Left kidney (tissue), 2 donors: Measurements from ENCODE around the gene DYRK1A. TPM values are rescaled to one million over a fixed set of nuclear protein-coding genes. Genes with fewer than 3 reads are reported as not detected.

Experiments used
- DNase-seq: peaks from one replicate; pipeline ENCODE4 v3.0.0-alpha.2; 2013
- polyA plus RNA-seq: library from polyadenylated mRNA; unstranded; fragments of 120-200 nt; gene quantifications from one replicate; pipeline ENCODE4 v1.2.1, GENCODE V29; 2013; ENCODE audit not compliant: insufficient read length

DYRK1A gene
- polyA plus RNA-seq, 1 donor: 77.0 TPM

DNA sequence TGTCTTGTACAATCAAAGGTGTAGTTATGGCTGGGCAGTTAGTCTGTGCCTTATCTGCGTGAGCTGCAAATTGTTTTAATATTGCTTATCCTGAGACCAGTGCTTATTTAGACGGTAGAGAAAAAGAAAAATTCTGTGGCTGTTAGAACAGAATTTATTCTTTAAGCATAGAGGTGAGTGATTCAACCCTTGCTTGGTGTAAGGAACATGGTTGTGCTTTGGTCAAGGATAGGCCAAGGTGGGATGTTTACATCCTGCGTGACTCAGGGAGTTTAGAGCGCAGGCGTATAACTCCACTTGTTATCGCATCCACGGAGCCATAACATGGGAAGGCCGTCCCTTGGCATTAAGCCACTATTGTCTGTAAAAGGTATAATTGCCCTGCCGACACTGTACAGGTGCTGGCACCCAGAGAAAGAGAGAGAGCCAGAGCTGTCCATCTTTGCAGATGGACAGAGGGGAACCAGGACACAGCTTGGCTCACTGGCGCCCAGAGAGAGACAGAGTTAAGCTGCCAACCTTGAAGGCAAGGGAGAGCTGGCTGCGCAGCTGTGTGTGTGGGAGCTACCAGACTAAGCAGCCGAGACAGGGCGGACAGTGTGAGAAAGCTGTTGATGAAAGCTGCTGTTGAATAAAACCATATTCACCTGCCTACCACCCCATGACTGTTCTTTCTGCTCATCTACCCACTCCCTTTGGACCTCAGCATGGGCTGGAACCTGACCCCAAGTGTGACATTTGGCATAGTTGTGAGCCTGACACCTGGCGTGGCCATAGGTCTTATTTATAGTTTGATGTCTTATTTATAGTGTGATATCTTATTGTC is 200.4 kb downstream of the DYRK1A start:
- no peak for DNase-seq

DNA sequence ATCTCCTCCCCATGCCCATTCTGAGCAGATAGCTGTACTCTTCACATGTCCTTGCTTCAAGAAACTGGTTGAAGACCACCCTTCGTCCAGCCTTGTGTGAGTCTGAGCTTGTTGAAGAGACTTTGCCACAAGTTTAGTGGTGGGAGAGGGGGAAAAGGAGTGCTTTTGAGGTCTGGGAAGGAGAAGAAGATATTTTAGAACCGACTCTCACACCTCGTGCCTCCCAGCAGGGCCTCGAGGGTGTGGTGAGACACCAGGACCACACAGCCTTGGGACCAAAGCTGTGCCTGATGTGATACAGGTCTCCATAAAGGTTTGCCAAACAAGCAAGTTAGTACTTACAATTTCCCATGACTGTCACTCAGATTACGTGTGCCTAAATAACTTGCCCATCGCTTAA is 201.8 kb downstream of the DYRK1A start:
- no peak for DNase-seq

DNA sequence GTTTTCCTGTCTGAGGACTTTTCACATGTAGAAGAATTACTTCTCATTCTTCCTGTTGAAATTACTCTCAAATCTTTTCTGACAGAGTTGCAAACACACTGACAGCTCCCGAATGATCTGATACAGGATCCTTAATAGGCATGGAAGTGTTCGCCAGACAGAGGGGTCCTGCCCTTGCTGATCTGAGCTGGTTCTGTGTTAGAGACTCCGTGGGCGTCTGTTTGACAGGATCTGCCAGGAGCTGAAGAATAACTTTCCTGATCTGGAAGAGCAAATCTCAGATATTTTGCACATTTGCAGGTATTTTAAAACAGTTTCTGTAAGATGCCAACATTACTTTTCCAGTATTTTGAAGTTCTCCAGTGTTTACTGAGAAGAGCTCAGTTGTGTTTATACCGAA is 202.3 kb downstream of the DYRK1A start:
- DNase-seq: no peak

DNA sequence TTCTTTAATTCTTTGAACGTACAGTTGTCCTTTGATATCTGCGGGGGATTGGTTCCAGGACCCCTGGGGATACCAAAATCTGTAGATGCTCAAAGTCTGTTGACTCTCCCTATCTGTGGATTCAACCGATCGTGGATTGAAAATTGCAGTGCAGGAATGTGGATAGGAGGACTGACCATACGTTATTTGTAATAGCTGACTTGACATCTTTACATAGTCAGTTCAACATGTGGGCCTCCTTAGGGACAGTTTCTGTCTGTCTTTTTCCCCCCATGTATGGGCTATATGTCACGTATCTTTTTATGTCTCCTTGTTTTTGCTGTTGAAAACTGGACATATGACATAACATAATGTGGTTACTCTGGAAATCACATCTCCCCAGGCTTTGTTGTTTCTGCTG is 204.9 kb downstream of the DYRK1A start:
- no peak for DNase-seq

DNA sequence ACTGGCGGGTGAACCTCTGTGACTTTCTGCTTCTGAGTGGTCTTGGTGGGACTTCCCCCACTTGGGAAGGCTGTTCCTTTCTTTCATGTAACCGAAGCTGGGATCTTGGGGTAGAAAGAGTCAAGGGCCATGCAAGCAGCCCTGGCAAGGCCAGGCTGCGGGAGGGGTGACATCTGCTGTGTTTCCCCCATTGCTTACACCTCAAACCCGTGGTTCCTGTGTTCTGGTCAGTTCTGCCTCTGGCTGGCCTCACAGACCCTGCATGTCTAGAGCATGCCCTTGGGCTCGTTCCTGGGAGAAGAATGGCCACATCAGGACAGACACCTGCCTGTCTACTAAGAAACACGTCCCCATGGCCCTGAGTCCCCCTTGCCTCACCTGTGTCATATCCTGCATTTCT is 207.7 kb downstream of the DYRK1A start:
- DNase-seq: no peak

DNA sequence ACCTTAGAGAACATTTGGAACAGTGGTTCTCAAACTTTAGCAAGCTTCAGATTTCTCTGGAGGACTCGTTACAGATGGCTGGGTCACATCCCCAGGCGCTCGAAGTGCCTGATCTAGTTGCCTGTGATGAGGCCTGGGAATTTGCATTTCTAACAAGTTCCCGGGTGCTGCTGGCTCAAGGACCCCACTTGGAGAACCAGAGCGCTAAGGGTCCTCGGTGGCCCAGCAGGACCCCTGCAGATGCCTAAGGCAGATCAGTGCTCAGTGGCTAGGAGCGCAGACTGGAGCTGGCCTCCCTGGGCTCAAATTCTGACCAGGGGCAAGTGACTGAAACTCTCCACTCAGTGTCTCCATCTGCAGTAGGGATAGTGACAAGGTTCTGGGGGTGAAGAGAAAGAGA is 208.2 kb downstream of the DYRK1A start:
- DNase-seq: no peak

DNA sequence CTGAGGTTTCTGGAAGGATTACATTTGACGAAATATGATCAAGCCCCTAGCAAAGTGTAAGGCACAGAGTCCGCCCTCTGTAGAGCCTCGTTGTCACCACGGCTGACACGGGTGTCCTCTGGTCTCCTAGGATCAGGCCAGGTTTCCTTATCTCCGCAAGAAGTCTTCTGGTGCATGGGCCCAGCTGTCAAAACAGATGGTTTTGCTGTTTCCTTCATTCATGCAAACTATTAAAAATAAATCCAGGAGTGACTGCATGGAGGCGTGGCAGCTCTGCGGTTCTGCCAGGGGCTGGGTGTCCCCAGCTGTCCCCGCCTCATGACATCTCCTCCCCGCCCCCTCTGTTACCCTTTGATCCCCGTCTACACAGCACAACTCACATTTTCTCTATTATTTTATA is 209.0 kb downstream of the DYRK1A start:
- DNase-seq: no peak

Other genes starting within 250 kb of the DYRK1A start
- gene VPS26C, start 99.4 kb upstream of the DYRK1A start, polyA plus RNA-seq: 49.8 TPM